ENCODE results near the gene POLR3GL. TPM values are rescaled to one million over a fixed set of nuclear protein-coding genes. Genes with fewer than 3 reads are reported as not detected.

POLR3GL gene
- total and polyA plus RNA-seq, 10 of the 15 experiments (the other 5 are each of a cell fraction or from before 2014, with no cell fraction given) = 12.8 to 47.0 (median 26.6) TPM

GRCh38 chr1:145978471-145978853 is 14.0 kb downstream of the POLR3GL start:
- intact Hi-C loops (cut with micrococcal nuclease; ENCODE audit: unreplicated experiment) = no loop called here
- no peak for DNase-seq (ENCODE audit: low read depth, low spot score)
- SMC1A ChIA-PET (ENCODE audit: uncharacterized antibody, unreplicated experiment) = interaction anchor here (0.6 to 10.9 kb wide), 20 partner anchors 8 to 152 kb away, joined by 3 to 244 read pairs (median 8); partner anchors contain the start of genes ANKRD34A, LIX1L, NUDT17 and PIAS3
- ATAC-seq = peak; percentile 34
- no peaks in the 10 kb centered on the region for H3K27me3 ChIP-seq (replicated peaks in 1 of 2; ENCODE audit: control insufficient read depth in 2 of 2, insufficient read depth in 2 of 2, low read length in 1 of 2)
- H4K20me1 ChIP-seq (ENCODE audit: control insufficient read depth, insufficient read depth) = no peaks in the 10 kb centered on the region
- in situ Hi-C loops (cut with MboI) = no loop called here
- CTCF ChIA-PET = interaction anchor here (0.9 to 9.4 kb wide), 19 partner anchors 11 to 132 kb away, joined by 3 to 361 read pairs (median 7); partner anchors contain the start of genes ANKRD34A, ANKRD35, LIX1L and NUDT17
- peak overlapping the region; percentile 95 for H3K4me2 ChIP-seq (ENCODE audit: control insufficient read depth, insufficient read depth)
- H3K36me3 ChIP-seq (ENCODE audit: control insufficient read depth in 2 of 2, insufficient read depth in 2 of 2, low read length in 1 of 2) = no peaks in the 10 kb centered on the region
- peak overlapping the region; percentile 99 for H3K27ac ChIP-seq (ENCODE audit: control insufficient read depth, insufficient read depth)
- no peak overlapping the region for H3K4me3 ChIP-seq
- RAD21 ChIA-PET (ENCODE audit: unreplicated experiment) = interaction anchor here (1.4 to 7.9 kb wide), 16 partner anchors 10 to 120 kb away, joined by 3 to 136 read pairs (median 17); partner anchors contain the start of genes ANKRD34A, LIX1L, PIAS3 and POLR3GL
- BruUV-seq (replicated peaks) = no TSS peak
- POLR2A ChIA-PET = interaction anchor here (0.7 to 6.5 kb wide), 11 partner anchors 12 to 65 kb away, joined by 4 to 102 read pairs (median 19); partner anchors contain the start of genes ANKRD34A, LIX1L, POLR3GL and RBM8A
- peaks cover 53% of the 10 kb centered on the region for H3K4me1 ChIP-seq (ENCODE audit: control insufficient read depth, insufficient read depth, low read length)
- H3K79me2 ChIP-seq (ENCODE audit: control insufficient read depth, insufficient read depth, low read length) = no peaks in the 10 kb centered on the region
- no peak for FAIRE-seq
- peak overlapping the region; percentile 86; the same call in 1 of the 2 replicates for H2AFZ ChIP-seq (ENCODE audit: control insufficient read depth, low read depth, low read length)
- peak overlapping the region; percentile 77 for H3K9ac ChIP-seq (ENCODE audit: control insufficient read depth, insufficient read depth, low read length)
- no peaks in the 10 kb centered on the region for H3K9me3 ChIP-seq (replicated peaks; ENCODE audit: control insufficient read depth, insufficient read depth, low read length)
- TF ChIP-seq ZBED1 (IDR thresholded peaks at IDR 0.05; ENCODE audit: borderline replicate concordance) = no peak
- TF ChIP-seq RUNX3 (IDR thresholded peaks at IDR 0.05; ENCODE audit: low read length) = peak; percentile 18; the same call in 1 of the 2 replicates
- TF ChIP-seq, protein P1, sequence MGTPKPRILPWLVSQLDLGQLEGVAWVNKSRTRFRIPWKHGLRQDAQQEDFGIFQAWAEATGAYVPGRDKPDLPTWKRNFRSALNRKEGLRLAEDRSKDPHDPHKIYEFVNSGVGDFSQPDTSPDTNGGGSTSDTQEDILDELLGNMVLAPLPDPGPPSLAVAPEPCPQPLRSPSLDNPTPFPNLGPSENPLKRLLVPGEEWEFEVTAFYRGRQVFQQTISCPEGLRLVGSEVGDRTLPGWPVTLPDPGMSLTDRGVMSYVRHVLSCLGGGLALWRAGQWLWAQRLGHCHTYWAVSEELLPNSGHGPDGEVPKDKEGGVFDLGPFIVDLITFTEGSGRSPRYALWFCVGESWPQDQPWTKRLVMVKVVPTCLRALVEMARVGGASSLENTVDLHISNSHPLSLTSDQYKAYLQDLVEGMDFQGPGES (IDR thresholded peaks at IDR 0.05) = no peak
- TF ChIP-seq ZNF687 (IDR thresholded peaks at IDR 0.05) = 0 out of 2 replicates have a peak, but pooled peaks have one; percentile 34
- TF ChIP-seq BACH1 (IDR thresholded peaks at IDR 0.05; ENCODE audit: borderline replicate concordance) = peak; percentile 75; the same call in 1 of the 2 replicates
- no peak for TF ChIP-seq SMAD1 (IDR thresholded peaks at IDR 0.05; ENCODE audit: low read depth, partially characterized antibody)
- TF ChIP-seq EP300 (IDR thresholded peaks at IDR 0.05; ENCODE audit: borderline replicate concordance in 1 of 2, control insufficient read depth in 1 of 2, low read depth in 2 of 2, low read length in 2 of 2) = peak; percentile 34 to 84; a peak in 2 of 4 replicates
- no peak for TF ChIP-seq RB1 (IDR thresholded peaks at IDR 0.05; ENCODE audit: borderline replicate concordance)
- TF ChIP-seq BMI1 (IDR thresholded peaks at IDR 0.05; ENCODE audit: borderline replicate concordance) = peak; percentile 21; the same call in 1 of the 2 replicates
- TF ChIP-seq MEF2B (IDR thresholded peaks at IDR 0.05; ENCODE audit: partially characterized antibody, poor library complexity, severe bottlenecking) = peak; percentile 46
- TF ChIP-seq BCL3 (IDR thresholded peaks at IDR 0.05; ENCODE audit: borderline replicate concordance, insufficient read depth, low read depth, low read length, poor library complexity, severe bottlenecking) = no peak
- TF ChIP-seq NR2C1 (IDR thresholded peaks at IDR 0.05) = peak; percentile 42; the same call in 1 of the 2 replicates
- peak; percentile 82; the same call in 1 of the 2 replicates for TF ChIP-seq BCL11A (IDR thresholded peaks at IDR 0.05; ENCODE audit: low read depth, low read length)
- TF ChIP-seq CBX5 (IDR thresholded peaks at IDR 0.05; ENCODE audit: low read depth) = no peak
- no peak for TF ChIP-seq ZBTB33 (IDR thresholded peaks at IDR 0.05)

Data from GM12878 (cell line).